Loucy (cell line): ENCODE measurements around the gene BEGAIN.

ENCODE experiments used
- H2AFZ ChIP-seq: fragments of 200-600 bp; sonication (generic); 2 replicates; pipeline ENCODE4 v1.6.0; 2016; ENCODE audit warnings: antibody characterized with exemption, mild to moderate bottlenecking, low read length, moderate library complexity
- H3F3A ChIP-seq: fragments of 200-600 bp; 2 replicates; pipeline ENCODE4 v1.6.0; 2016; ENCODE audit warnings: antibody characterized with exemption, low read depth, mild to moderate bottlenecking
- H3K27me3 ChIP-seq: fragments of 200-600 bp; sonication (generic); 2 replicates; pipeline ENCODE4 v1.6.1; 2014; ENCODE audit warnings: low read length, mild to moderate bottlenecking; ENCODE audit not compliant: insufficient read depth, poor library complexity, severe bottlenecking
- H3K36me3 ChIP-seq: fragments of 200-600 bp; sonication (generic); 2 replicates; pipeline ENCODE4 v1.6.1; 2016; ENCODE audit warnings: low read length; ENCODE audit not compliant: insufficient read depth
- H3K4me1 ChIP-seq: fragments of 200-600 bp; sonication (generic); 2 replicates; pipeline ENCODE4 v1.5.1; 2014; ENCODE audit warnings: low read length, mild to moderate bottlenecking; ENCODE audit not compliant: insufficient read depth, poor library complexity, severe bottlenecking
- H3K4me2 ChIP-seq: fragments of 200-600 bp; sonication (generic); 2 replicates; pipeline ENCODE4 v1.6.0; 2014; ENCODE audit warnings: antibody characterized with exemption, low read length, low read depth, mild to moderate bottlenecking; ENCODE audit not compliant: poor library complexity, severe bottlenecking
- H3K4me3 ChIP-seq: fragments of 200-600 bp; sonication (generic); 2 replicates; pipeline ENCODE4 v1.5.1; 2014; ENCODE audit warnings: low read length, mild to moderate bottlenecking, mixed read lengths; ENCODE audit not compliant: poor library complexity, severe bottlenecking
- H3K79me2 ChIP-seq: fragments of 200-600 bp; sonication (generic); 2 replicates; pipeline ENCODE4 v1.6.1; 2014; ENCODE audit warnings: low read length; ENCODE audit not compliant: insufficient read depth
- H3K9ac ChIP-seq: fragments of 200-600 bp; sonication (generic); 2 replicates; pipeline ENCODE4 v1.6.0; 2014; ENCODE audit warnings: mild to moderate bottlenecking, low read depth, low read length, moderate library complexity; ENCODE audit not compliant: poor library complexity, severe bottlenecking
- H3K9me2 ChIP-seq: fragments of 200-600 bp; sonication (generic); replicated peaks from 2 replicates; pipeline ENCODE4 v1.6.1; 2016; ENCODE audit warnings: low read depth, low read length, mixed read lengths
- H3K9me3 ChIP-seq: fragments of 200-600 bp; sonication (generic); 2 replicates; pipeline ENCODE4 v1.6.1; 2014; ENCODE audit warnings: mild to moderate bottlenecking, antibody characterized with exemption, low read length, low read depth; ENCODE audit not compliant: insufficient read depth
- H4K20me1 ChIP-seq: fragments of 200-600 bp; sonication (generic); 2 replicates; pipeline ENCODE4 v1.6.0; 2014; ENCODE audit warnings: antibody characterized with exemption, low read length, mild to moderate bottlenecking; ENCODE audit not compliant: insufficient read depth, poor library complexity, severe bottlenecking
- EZH2phosphoT487 ChIP-seq: fragments of 200-600 bp; IDR thresholded peaks from 2 replicates; pipeline ENCODE4 v1.6.1; 2018; ENCODE audit warnings: antibody characterized with exemption, mild to moderate bottlenecking, moderate library complexity, borderline replicate concordance
- TF ChIP-seq, protein P1 (sequence below): fragments of 200-600 bp; sonication (generic); conservative IDR thresholded peaks from 2 replicates; pipeline ENCODE4 v1.5.1; 2014; ENCODE audit warnings: mild to moderate bottlenecking, antibody characterized with exemption, low read length

Gene BEGAIN

DNA sequence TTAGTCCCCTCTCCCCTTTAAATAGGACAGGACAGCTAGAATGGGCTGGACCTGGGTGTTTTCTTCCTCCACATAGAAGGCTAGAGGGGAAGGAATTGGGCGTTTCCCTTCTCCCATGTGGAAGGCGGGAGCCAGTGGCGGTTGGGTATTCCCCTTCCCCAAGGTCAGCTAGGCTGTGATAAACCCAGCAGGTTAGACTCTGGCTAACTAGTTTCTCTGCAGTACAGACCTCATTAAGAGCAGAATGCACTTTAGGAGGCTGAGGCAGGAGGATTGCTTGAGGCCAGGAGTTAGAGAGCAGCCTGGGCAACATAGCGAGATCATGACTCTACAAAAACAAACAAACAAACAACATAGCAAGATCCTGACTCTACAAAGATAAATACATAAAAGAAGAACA, 92.6 kb downstream of the BEGAIN start:
- Histone ChIP-seq H3K36me3 (no peaks in the 10 kb centered on the region), H3K9me3 (no peaks in the 10 kb centered on the region), H2AFZ (no peak overlapping the region)

DNA sequence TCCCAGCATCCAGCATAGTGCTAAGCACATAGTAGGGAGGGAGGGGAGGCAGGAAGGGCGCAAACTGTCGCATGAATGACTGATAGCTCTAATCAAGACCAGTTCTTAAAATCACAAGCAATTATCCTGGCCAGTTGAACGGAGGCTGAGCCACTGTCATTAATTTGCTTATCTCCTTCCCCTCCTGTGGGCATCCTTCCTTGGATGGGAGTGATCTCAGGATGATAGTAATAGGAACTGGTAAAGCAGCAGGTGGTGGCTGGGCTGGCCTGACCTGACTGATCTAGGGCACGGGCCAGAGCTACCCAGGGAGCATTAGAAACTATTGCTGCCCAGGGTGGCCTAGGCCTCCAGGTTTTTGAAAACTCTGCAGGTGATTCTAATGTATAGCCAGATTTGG, 97.0 kb downstream of the BEGAIN start:
- H4K20me1 ChIP-seq, result no peaks in the 10 kb centered on the region
- no peaks in the 10 kb centered on the region for H3K9me3 ChIP-seq
- H3K36me3 ChIP-seq, result no peaks in the 10 kb centered on the region
- H3K79me2 ChIP-seq, result no peaks in the 10 kb centered on the region
- no peak overlapping the region for H3K9ac ChIP-seq
- H3K9me2 ChIP-seq, result no peaks in the 10 kb centered on the region
- peaks cover 11% of the 10 kb centered on the region for H3K4me1 ChIP-seq
- TF ChIP-seq, protein P1, sequence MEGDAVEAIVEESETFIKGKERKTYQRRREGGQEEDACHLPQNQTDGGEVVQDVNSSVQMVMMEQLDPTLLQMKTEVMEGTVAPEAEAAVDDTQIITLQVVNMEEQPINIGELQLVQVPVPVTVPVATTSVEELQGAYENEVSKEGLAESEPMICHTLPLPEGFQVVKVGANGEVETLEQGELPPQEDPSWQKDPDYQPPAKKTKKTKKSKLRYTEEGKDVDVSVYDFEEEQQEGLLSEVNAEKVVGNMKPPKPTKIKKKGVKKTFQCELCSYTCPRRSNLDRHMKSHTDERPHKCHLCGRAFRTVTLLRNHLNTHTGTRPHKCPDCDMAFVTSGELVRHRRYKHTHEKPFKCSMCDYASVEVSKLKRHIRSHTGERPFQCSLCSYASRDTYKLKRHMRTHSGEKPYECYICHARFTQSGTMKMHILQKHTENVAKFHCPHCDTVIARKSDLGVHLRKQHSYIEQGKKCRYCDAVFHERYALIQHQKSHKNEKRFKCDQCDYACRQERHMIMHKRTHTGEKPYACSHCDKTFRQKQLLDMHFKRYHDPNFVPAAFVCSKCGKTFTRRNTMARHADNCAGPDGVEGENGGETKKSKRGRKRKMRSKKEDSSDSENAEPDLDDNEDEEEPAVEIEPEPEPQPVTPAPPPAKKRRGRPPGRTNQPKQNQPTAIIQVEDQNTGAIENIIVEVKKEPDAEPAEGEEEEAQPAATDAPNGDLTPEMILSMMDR, result no peak
- TF ChIP-seq EZH2phosphoT487, result no peak
- no peak overlapping the region for H2AFZ ChIP-seq
- H3F3A ChIP-seq, result no peaks in the 10 kb centered on the region
- H3K4me2 ChIP-seq, result no peak overlapping the region
- H3K4me3 ChIP-seq, result no peak overlapping the region
- H3K27me3 ChIP-seq, result no peaks in the 10 kb centered on the region

More for the DNA sequence above, 92.6 kb downstream of the BEGAIN start:
- Histone ChIP-seq H3K27me3 (no peaks in the 10 kb centered on the region), H3K79me2 (no peaks in the 10 kb centered on the region), H4K20me1 (no peaks in the 10 kb centered on the region), H3F3A (no peaks in the 10 kb centered on the region), H3K4me2 (no peak overlapping the region), H3K4me3 (no peak overlapping the region), H3K9me2 (no peaks in the 10 kb centered on the region), H3K4me1 (peaks cover 6% of the 10 kb centered on the region), H3K9ac (no peak overlapping the region)
- no peak for TF ChIP-seq EZH2phosphoT487
- TF ChIP-seq, protein P1, result no peak

DNA sequence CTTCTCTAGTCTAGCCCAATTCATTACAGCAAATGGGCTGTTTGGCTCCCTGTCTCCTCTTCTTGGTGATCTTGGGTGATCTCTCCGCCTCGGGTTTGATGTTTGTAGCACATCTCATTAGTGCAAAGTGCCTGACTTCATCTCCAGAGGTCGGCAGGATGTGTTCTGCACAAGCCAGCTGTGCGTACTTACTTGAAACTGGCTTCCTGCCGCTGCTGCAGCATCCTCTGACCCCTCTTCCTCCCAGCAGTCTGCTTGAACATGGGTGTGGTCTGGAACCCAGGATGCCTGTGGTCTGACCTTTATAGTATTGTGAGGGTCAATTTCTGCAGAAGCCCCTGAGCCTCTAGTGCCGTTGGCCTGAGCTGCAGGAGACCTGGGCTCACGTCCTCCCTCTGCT, 99.2 kb downstream of the BEGAIN start:
- no peak overlapping the region for H2AFZ ChIP-seq

More for the DNA sequence above, 99.2 kb downstream of the BEGAIN start:
- no peaks in the 10 kb centered on the region for H3K9me3 ChIP-seq
- H3K9ac ChIP-seq, result no peak overlapping the region
- H3K9me2 ChIP-seq, result no peaks in the 10 kb centered on the region
- TF ChIP-seq, protein P1, result no peak
- TF ChIP-seq EZH2phosphoT487, result no peak
- H3K36me3 ChIP-seq, result no peaks in the 10 kb centered on the region
- H3K4me2 ChIP-seq, result no peak overlapping the region
- H3K27me3 ChIP-seq, result no peaks in the 10 kb centered on the region
- H3K4me1 ChIP-seq, result peaks cover 11% of the 10 kb centered on the region
- no peaks in the 10 kb centered on the region for H3F3A ChIP-seq
- H3K4me3 ChIP-seq, result no peak overlapping the region
- H3K79me2 ChIP-seq, result no peaks in the 10 kb centered on the region
- H4K20me1 ChIP-seq, result no peaks in the 10 kb centered on the region
